Mesendoderm (in vitro differentiated cells): ENCODE data around the gene MLC1.

Experiments used
- DNase-seq: peaks from one replicate; pipeline ENCODE4 v3.0.0; 2013
- H2AK5ac ChIP-seq: 2 replicates; pipeline ENCODE4 v1.6.1; 2013; ENCODE audit warnings: low read length, inconsistent platforms
- H2BK120ac ChIP-seq: 2 replicates; pipeline ENCODE4 v1.6.1; 2013; ENCODE audit warnings: low read depth, mild to moderate bottlenecking, low read length, moderate library complexity, mixed read lengths
- H2BK15ac ChIP-seq: replicated peaks from 2 replicates; pipeline ENCODE4 v1.6.1; 2013; ENCODE audit warnings: low read depth, mild to moderate bottlenecking, moderate library complexity
- H2BK5ac ChIP-seq: 2 replicates; pipeline ENCODE4 v1.6.1; 2013; ENCODE audit warnings: low read length, inconsistent platforms
- H3K18ac ChIP-seq: 2 replicates; pipeline ENCODE4 v1.6.1; 2013; ENCODE audit warnings: mild to moderate bottlenecking, low read length, mixed read lengths
- H3K23ac ChIP-seq: one replicate; pipeline ENCODE4 v1.6.1; 2013; ENCODE audit warnings: low read length
- H3K27ac ChIP-seq: 2 replicates; pipeline ENCODE4 v1.5.1; 2013; ENCODE audit warnings: low read depth, mild to moderate bottlenecking, inconsistent platforms, low read length, moderate library complexity
- H3K27me3 ChIP-seq: 2 replicates; pipeline ENCODE4 v1.6.1; 2013; ENCODE audit warnings: low read length, control low read depth, mild to moderate bottlenecking, inconsistent platforms; ENCODE audit not compliant: insufficient read depth, poor library complexity
- H3K36me3 ChIP-seq: 2 replicates; pipeline ENCODE4 v1.6.1; 2013; ENCODE audit warnings: low read length, inconsistent platforms; ENCODE audit not compliant: control insufficient read depth, insufficient read depth
- H3K4ac ChIP-seq: one replicate; pipeline ENCODE4 v1.6.1; 2013; ENCODE audit warnings: low read depth, mild to moderate bottlenecking, low read length, moderate library complexity
- H3K4me1 ChIP-seq: 2 replicates; pipeline ENCODE4 v1.6.1; 2013; ENCODE audit warnings: low read depth, low read length, inconsistent platforms; ENCODE audit not compliant: control insufficient read depth
- H3K4me2 ChIP-seq: 2 replicates; pipeline ENCODE4 v1.6.1; 2013; ENCODE audit warnings: low read length
- H3K4me3 ChIP-seq: 2 replicates; pipeline ENCODE4 v1.5.1; 2013; ENCODE audit warnings: mild to moderate bottlenecking, low read length
- H3K56ac ChIP-seq: one replicate; pipeline ENCODE4 v1.6.1; 2013; ENCODE audit warnings: low read length
- H3K79me1 ChIP-seq: 2 replicates; pipeline ENCODE4 v1.6.1; 2013; ENCODE audit warnings: low read length, inconsistent platforms
- H3K79me2 ChIP-seq: 2 replicates; pipeline ENCODE4 v1.6.1; 2013; ENCODE audit warnings: mild to moderate bottlenecking, low read length; ENCODE audit not compliant: control insufficient read depth, insufficient read depth
- H3K9ac ChIP-seq: 2 replicates; pipeline ENCODE4 v1.6.1; 2013; ENCODE audit warnings: low read length, inconsistent platforms
- H4K5ac ChIP-seq: one replicate; pipeline ENCODE4 v1.6.1; 2013; ENCODE audit warnings: low read length
- H4K8ac ChIP-seq: one replicate; pipeline ENCODE4 v1.6.1; 2013; ENCODE audit warnings: low read depth, mild to moderate bottlenecking, control low read depth, low read length, moderate library complexity
- WGBS: extraction: QIAGEN DNeasy Blood & Tissue Kit; methylation state at CpG from one replicate; pipeline ENCODE4 v1.1.7; 2013; ENCODE audit warnings: low lambda C conversion rate, missing lambda C conversion rate; ENCODE audit not compliant: insufficient coverage; ENCODE audit errors: extremely low coverage; 5-methylcytosine and 5-hydroxymethylcytosine counted together

The MLC1 gene

GRCh38 chr22:50058906-50059880 lies 26.0 kb downstream of the MLC1 start:
- Histone ChIP-seq H2BK5ac (no peak overlapping the region), H3K18ac (peak overlapping the region; percentile 65), H3K23ac (no peak overlapping the region), H3K4ac (no peak overlapping the region), H3K27me3 (no peaks in the 10 kb centered on the region), H3K4me2 (peak overlapping the region; percentile 64), H3K56ac (peak overlapping the region; percentile 79), H3K36me3 (no peaks in the 10 kb centered on the region), H3K27ac (no peak overlapping the region), H4K8ac (no peak overlapping the region), H2AK5ac (no peak overlapping the region), H3K4me3 (no peak overlapping the region), H4K5ac (no peak overlapping the region), H2BK15ac (no peak overlapping the region), H2BK120ac (no peak overlapping the region), H3K79me2 (no peaks in the 10 kb centered on the region), H3K9ac (peak overlapping the region; percentile 61), H3K79me1 (no peaks in the 10 kb centered on the region), H3K4me1 (no peaks in the 10 kb centered on the region)
- WGBS, result no CpG with 5 or more reads among the region's 31 CpGs
- DNase-seq, result peak; percentile 81

GRCh38 chr22:50058061-50058905 lies 26.9 kb downstream of the MLC1 start, which contains the start of gene TTLL8:
TSS of gene TTLL8 (minus strand) at chr22:50058298.
- Histone ChIP-seq H3K4me2 (peak within 1 kb of the TSS; percentile 64), H4K8ac (no peak within 1 kb of the TSS), H2BK120ac (no peak within 1 kb of the TSS), H2AK5ac (no peak within 1 kb of the TSS), H3K18ac (peak within 1 kb of the TSS; percentile 65), H3K36me3 (no peaks in the 10 kb centered on the region), H3K4me3 (no peak within 1 kb of the TSS), H4K5ac (no peak within 1 kb of the TSS), H3K9ac (peak within 1 kb of the TSS; percentile 61), H3K23ac (no peak within 1 kb of the TSS), H3K79me2 (no peaks in the 10 kb centered on the region), H2BK5ac (no peak within 1 kb of the TSS), H3K56ac (peak within 1 kb of the TSS; percentile 79), H3K79me1 (no peaks in the 10 kb centered on the region), H3K4me1 (no peaks in the 10 kb centered on the region), H3K27ac (no peak within 1 kb of the TSS), H3K4ac (no peak within 1 kb of the TSS), H2BK15ac (no peak within 1 kb of the TSS), H3K27me3 (no peaks in the 10 kb centered on the region)
- WGBS, result no CpG with 5 or more reads among the region's 102 CpGs
- no peak for DNase-seq

GRCh38 chr22:50057278-50058060 lies 27.8 kb downstream of the MLC1 start:
- Histone ChIP-seq H3K79me1 (no peaks in the 10 kb centered on the region), H2AK5ac (no peak overlapping the region), H3K4me2 (no peak overlapping the region), H3K27me3 (no peaks in the 10 kb centered on the region), H3K36me3 (no peaks in the 10 kb centered on the region), H3K4ac (no peak overlapping the region), H3K18ac (no peak overlapping the region), H2BK5ac (no peak overlapping the region), H2BK15ac (no peak overlapping the region), H3K4me3 (no peak overlapping the region), H2BK120ac (no peak overlapping the region), H3K23ac (no peak overlapping the region), H3K9ac (no peak overlapping the region), H3K27ac (no peak overlapping the region), H3K56ac (no peak overlapping the region), H4K5ac (no peak overlapping the region), H3K4me1 (no peaks in the 10 kb centered on the region), H4K8ac (no peak overlapping the region), H3K79me2 (no peaks in the 10 kb centered on the region)
- WGBS, result no CpG with 5 or more reads among the region's 14 CpGs
- no peak for DNase-seq

- WGBS, result no CpG with 5 or more reads among the region's 34 CpGs
- no peak overlapping the region for H4K5ac ChIP-seq
- H3K79me2 ChIP-seq, result no peaks in the 10 kb centered on the region
- no peak overlapping the region for H2BK15ac ChIP-seq
- H2BK5ac ChIP-seq, result no peak overlapping the region
- no peaks in the 10 kb centered on the region for H3K79me1 ChIP-seq
- H3K56ac ChIP-seq, result no peak overlapping the region
- no peaks in the 10 kb centered on the region for H3K4me1 ChIP-seq
- no peak overlapping the region for H4K8ac ChIP-seq
- H3K36me3 ChIP-seq, result no peaks in the 10 kb centered on the region
- H2AK5ac ChIP-seq, result no peak overlapping the region
- H3K27ac ChIP-seq, result no peak overlapping the region
- H3K9ac ChIP-seq, result no peak overlapping the region
- no peak overlapping the region for H3K4ac ChIP-seq
- no peak overlapping the region for H3K4me3 ChIP-seq
- no peak overlapping the region for H3K18ac ChIP-seq
- H3K4me2 ChIP-seq, result no peak overlapping the region
- peak; percentile 14 for DNase-seq
- H3K27me3 ChIP-seq, result no peaks in the 10 kb centered on the region
- H2BK120ac ChIP-seq, result no peak overlapping the region
- H3K23ac ChIP-seq, result no peak overlapping the region
Measured at GRCh38 chr22:50056214-50056972, 28.8 kb downstream of the MLC1 start.

GRCh38 chr22:50053861-50054260 lies 31.4 kb downstream of the MLC1 start:
- no peak overlapping the region for H2AK5ac ChIP-seq
- no peak overlapping the region for H3K4me2 ChIP-seq
- no peak overlapping the region for H3K56ac ChIP-seq
- H3K4me1 ChIP-seq, result no peaks in the 10 kb centered on the region
- H3K79me2 ChIP-seq, result no peaks in the 10 kb centered on the region
- H3K27ac ChIP-seq, result no peak overlapping the region
- no peaks in the 10 kb centered on the region for H3K27me3 ChIP-seq
- no peak overlapping the region for H3K9ac ChIP-seq
- DNase-seq, result no peak
- no peaks in the 10 kb centered on the region for H3K36me3 ChIP-seq
- no CpG with 5 or more reads among the region's 18 CpGs for WGBS
- H2BK120ac ChIP-seq, result no peak overlapping the region
- no peak overlapping the region for H3K23ac ChIP-seq
- H4K5ac ChIP-seq, result no peak overlapping the region
- no peak overlapping the region for H3K18ac ChIP-seq
- no peak overlapping the region for H4K8ac ChIP-seq
- H2BK5ac ChIP-seq, result no peak overlapping the region
- H3K79me1 ChIP-seq, result no peaks in the 10 kb centered on the region
- no peak overlapping the region for H3K4ac ChIP-seq
- no peak overlapping the region for H3K4me3 ChIP-seq
- H2BK15ac ChIP-seq, result no peak overlapping the region
